Measurements from ENCODE around the gene VAV1.
"Not testable (repeated sequence)": the region's sequence is repeated elsewhere in the genome, so short reads cannot be mapped to it uniquely, and the experiment has no call there.

Gene VAV1

GRCh38 chr19:6819323-6819722, 46.8 kb downstream of the VAV1 start:
- DNase-seq, result no peak

GRCh38 chr19:6820237-6820636, 47.7 kb downstream of the VAV1 start:
- no peak for DNase-seq

- no peak for DNase-seq
Measured at GRCh38 chr19:6821639-6822310, 49.3 kb downstream of the VAV1 start.

- no peak for DNase-seq
Measured at GRCh38 chr19:6822311-6822670, 49.8 kb downstream of the VAV1 start.

- no peak for DNase-seq
Measured at GRCh38 chr19:6825076-6825774, 52.7 kb downstream of the VAV1 start.

- no peak for DNase-seq
Measured at GRCh38 chr19:6826281-6826920, 53.9 kb downstream of the VAV1 start.

GRCh38 chr19:6828306-6828697, 55.8 kb downstream of the VAV1 start:
- DNase-seq, result no peak

GRCh38 chr19:6828698-6829633, 56.5 kb downstream of the VAV1 start:
- DNase-seq, result peak; percentile 60 to 70

GRCh38 chr19:6829829-6830228, 57.3 kb downstream of the VAV1 start:
- not testable (repeated sequence) for DNase-seq

GRCh38 chr19:6831084-6831483, 58.6 kb downstream of the VAV1 start:
- DNase-seq, result not testable (repeated sequence)

GRCh38 chr19:6832412-6832811, 59.9 kb downstream of the VAV1 start:
- DNase-seq, result no peak

GRCh38 chr19:6833166-6833790, 60.8 kb downstream of the VAV1 start:
- no peak for DNase-seq

- no peak for DNase-seq
Measured at GRCh38 chr19:6834433-6834832, 61.9 kb downstream of the VAV1 start.

- DNase-seq, result no peak
Measured at GRCh38 chr19:6835501-6835900, 63.0 kb downstream of the VAV1 start.

- DNase-seq, result no peak
Measured at GRCh38 chr19:6837525-6837924, 65.0 kb downstream of the VAV1 start.

GRCh38 chr19:6838062-6838655, 65.7 kb downstream of the VAV1 start:
- no peak for DNase-seq

- DNase-seq, result no peak
Measured at GRCh38 chr19:6842871-6843607, 70.5 kb downstream of the VAV1 start.

- no peak for DNase-seq
Measured at GRCh38 chr19:6847828-6848200, 75.3 kb downstream of the VAV1 start.

GRCh38 chr19:6848986-6849385, 76.5 kb downstream of the VAV1 start:
- no peak for DNase-seq

- no peak for DNase-seq
Measured at GRCh38 chr19:6849876-6850275, 77.4 kb downstream of the VAV1 start.

- no peak for DNase-seq
Measured at GRCh38 chr19:6851359-6851758, 78.9 kb downstream of the VAV1 start.

GRCh38 chr19:6852001-6852400, 79.5 kb downstream of the VAV1 start:
- no peak for DNase-seq

Measured in activated CD4-positive, alpha-beta T cell treated with anti-CD3 and anti-CD28 coated beads, Interleukin-2, amount 50 U/mL, for 48 hours (primary cell).